ENCODE measurements around the gene GMPR2. TPM values are rescaled to one million over a fixed set of nuclear protein-coding genes. Genes with fewer than 3 reads are reported as not detected.

GMPR2 gene
- total and polyA plus RNA-seq, 8 donors: 23.6 to 48.1 (median 28.6) TPM

DNA sequence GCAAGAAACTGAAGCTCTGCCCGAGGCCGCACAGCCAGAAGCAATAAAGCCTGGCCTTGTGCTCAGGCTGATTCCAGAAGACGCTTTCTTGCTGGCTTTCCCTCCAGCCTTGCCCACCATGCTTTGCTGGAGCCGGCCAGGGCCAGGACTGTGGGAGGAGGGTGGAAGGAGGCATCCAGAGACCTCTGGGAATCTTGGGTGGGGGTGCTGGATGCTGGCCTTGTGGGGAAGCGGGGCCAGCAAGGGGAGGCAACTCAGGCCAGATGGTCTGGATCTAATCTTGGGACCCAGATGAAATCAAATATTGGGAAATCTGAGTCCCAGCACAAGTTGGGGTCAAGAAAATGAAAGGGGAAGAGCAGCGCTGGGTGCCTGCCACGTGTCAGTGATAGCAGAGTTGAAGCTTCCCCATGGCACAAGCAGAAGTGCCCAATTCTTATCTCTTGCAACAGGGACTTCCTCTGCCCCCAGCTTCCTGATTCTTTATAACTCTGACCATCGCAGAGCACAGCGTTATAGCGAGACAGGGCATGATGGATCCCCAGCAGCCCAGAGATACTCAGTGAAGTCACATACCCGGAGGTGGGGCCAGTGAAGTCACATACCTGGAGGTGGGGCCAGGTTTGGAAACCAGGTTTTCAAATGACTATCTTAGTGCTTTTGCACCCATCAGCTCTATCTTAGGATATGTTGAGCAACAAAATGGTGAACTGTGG, 45.0 kb downstream of the GMPR2 start:
- DNase-seq: peak in 1 of 6 donors; percentile 20
- Histone ChIP-seq H3K27ac (peak overlapping the region in 1 of 4 donors; percentile 43), H3K4me3 (no peak overlapping the region), H3K27me3 (no peaks in the 10 kb centered on the region), H3K4me1 (peaks cover 11 to 14% (median 11%) of the 10 kb centered on the region in 3 donors), H3K9me3 (no peaks in the 10 kb centered on the region), H3K36me3 (no peaks in the 10 kb centered on the region)
- TF ChIP-seq, protein P1, sequence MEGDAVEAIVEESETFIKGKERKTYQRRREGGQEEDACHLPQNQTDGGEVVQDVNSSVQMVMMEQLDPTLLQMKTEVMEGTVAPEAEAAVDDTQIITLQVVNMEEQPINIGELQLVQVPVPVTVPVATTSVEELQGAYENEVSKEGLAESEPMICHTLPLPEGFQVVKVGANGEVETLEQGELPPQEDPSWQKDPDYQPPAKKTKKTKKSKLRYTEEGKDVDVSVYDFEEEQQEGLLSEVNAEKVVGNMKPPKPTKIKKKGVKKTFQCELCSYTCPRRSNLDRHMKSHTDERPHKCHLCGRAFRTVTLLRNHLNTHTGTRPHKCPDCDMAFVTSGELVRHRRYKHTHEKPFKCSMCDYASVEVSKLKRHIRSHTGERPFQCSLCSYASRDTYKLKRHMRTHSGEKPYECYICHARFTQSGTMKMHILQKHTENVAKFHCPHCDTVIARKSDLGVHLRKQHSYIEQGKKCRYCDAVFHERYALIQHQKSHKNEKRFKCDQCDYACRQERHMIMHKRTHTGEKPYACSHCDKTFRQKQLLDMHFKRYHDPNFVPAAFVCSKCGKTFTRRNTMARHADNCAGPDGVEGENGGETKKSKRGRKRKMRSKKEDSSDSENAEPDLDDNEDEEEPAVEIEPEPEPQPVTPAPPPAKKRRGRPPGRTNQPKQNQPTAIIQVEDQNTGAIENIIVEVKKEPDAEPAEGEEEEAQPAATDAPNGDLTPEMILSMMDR (IDR thresholded peaks at IDR 0.05): no peak
- intact Hi-C loops (cut with DNase I): no loop called here
- FAIRE-seq: no peak
- 90 to 92% methylated on average over 11 of the region's 11 CpGs for WGBS, 2 donors
- ATAC-seq: no peak

DNA sequence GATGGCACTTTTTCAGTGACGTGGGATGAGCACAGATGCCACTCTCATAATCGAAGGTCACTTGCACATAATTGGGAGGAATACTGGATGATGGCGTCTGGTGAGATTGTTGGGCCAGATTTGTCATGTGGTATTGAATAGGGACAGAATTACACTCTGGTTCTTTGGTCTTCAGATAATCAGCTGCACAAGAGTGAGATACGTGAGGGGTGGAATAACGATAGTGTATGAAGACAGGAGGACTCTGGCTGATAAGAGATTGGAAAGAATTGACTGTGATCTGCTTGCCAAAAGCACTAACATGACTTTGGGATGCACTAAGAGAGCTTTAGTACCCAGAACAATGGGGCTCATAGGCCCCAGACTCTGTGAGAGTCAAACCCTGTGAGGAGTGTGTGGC, 45.7 kb downstream of the GMPR2 start:
- Histone ChIP-seq H3K27me3 (no peaks in the 10 kb centered on the region), H3K9me3 (no peaks in the 10 kb centered on the region), H3K4me3 (no peak overlapping the region), H3K27ac (no peak overlapping the region), H3K36me3 (no peaks in the 10 kb centered on the region), H3K4me1 (peaks cover 5 to 8% (median 6%) of the 10 kb centered on the region in 3 donors)
- FAIRE-seq (no peak), DNase-seq (no peak), ATAC-seq (no peak)
- intact Hi-C loops (cut with DNase I): no loop called here
- TF ChIP-seq, protein P1 (IDR thresholded peaks at IDR 0.05): no peak
- WGBS, 2 donors: 78 to 90% methylated on average over 5 of the region's 5 CpGs

DNA sequence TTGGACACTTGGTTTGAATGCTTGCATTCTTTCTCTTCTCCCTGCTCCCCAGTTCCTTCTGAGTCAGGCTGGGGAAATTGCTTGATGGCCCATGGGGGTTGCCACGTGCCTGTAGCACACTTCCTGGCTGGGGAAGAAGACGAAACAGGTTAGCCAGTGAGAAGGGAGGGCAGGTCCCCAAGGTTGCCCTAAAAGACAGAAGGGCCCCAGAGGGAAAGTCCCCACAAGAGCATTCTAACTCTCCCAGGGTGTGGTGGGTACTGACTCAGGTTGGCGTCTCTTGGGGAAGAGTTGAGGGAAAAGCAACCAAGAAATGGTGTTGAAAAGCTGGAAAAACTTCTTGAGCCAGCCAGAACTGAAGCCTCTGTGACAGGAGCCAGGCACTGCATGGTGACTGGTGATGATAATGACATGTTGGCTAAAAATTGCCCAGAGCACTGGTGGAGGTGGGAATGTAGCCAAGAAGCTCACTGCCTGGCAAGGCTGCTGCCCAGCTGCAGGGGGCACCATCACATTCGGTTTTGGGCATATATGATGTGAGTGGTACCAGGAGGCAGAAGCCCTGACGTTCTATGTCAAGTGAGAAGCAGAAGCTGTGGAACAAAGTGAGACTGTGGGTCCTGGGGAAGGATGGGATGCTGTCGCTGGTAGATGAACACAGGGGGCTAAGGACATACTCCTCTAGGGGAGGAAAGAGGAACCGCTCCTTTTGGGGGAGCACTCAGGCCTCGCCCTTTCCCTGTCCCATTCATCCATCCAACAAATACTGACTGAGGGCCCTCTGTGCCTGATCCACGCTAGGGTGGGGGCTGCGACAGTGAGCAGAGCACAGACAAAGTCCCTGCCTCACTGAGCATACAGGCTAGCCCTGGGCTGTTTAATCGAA, 46.8 kb downstream of the GMPR2 start:
- 56 to 60% methylated on average over 11 of the region's 11 CpGs for WGBS, 2 donors
- Histone ChIP-seq H3K4me3 (no peak overlapping the region), H3K4me1 (peaks cover 0 to 3% (median 0%) of the 10 kb centered on the region in 3 donors), H3K36me3 (no peaks in the 10 kb centered on the region), H3K27me3 (no peaks in the 10 kb centered on the region), H3K27ac (no peak overlapping the region), H3K9me3 (no peaks in the 10 kb centered on the region)
- intact Hi-C loops (cut with DNase I): loop anchor here in 1 of 3 donors (5.0 kb wide), 1 partner anchor 32 kb away; no protein-coding TSS in a partner anchor
- FAIRE-seq (no peak), ATAC-seq (peak; percentile 56 to 70 (median 66)), DNase-seq (peak in 2 of 6 donors; percentile 60 to 68)
- TF ChIP-seq, protein P1 (IDR thresholded peaks at IDR 0.05): no peak

DNA sequence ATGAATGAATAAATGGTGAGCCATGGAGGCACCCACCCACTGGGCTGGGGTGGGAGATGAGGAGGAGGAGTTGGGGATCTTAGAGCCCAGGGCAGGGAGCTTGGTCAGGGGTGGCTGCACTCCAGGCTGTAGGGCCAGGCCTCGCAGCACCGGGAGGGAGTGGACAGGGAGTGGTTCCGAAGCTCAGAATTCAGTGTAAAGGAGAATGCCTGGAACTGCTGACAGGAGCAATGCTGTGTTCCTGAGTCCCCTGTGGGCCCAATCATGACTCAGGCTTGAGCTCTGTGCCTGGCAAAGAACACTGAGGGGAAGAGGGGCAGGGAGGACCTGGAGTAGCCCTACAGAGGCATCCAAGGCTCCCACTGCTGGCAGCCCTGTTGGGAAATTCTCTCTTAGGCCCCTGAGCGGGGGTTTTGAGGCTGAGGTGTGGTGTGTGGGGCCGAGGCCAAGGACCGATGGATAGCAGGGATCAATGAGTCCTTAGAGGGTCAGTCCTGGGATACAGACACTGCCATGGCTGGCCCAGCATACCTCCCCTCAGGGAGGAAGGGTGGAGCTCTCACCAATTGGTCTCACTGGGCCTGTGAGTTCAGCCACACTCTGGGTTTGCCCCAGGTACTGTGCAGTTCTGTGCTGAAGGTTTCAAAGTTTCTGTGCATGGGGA, 48.2 kb downstream of the GMPR2 start:
- WGBS, 2 donors: 88 to 92% methylated on average over 6 of the region's 6 CpGs
- Histone ChIP-seq H3K4me3 (no peak overlapping the region), H3K36me3 (no peaks in the 10 kb centered on the region), H3K9me3 (no peaks in the 10 kb centered on the region), H3K27ac (no peak overlapping the region), H3K27me3 (no peaks in the 10 kb centered on the region), H3K4me1 (no peaks in the 10 kb centered on the region)
- TF ChIP-seq, protein P1 (IDR thresholded peaks at IDR 0.05): no peak
- peak in 1 of 6 donors; percentile 25 for DNase-seq
- FAIRE-seq: no peak
- intact Hi-C loops (cut with DNase I): loop anchor here in 1 of 3 donors (5.0 kb wide), 1 partner anchor 34 kb away; no protein-coding TSS in a partner anchor
- peak in 1 of 4 donors; percentile 15 for ATAC-seq

Measured in pancreas (tissue), 10 donors.